Liver (tissue), 9 donors: ENCODE data around the gene DEDD. TPM values are rescaled to one million over a fixed set of nuclear protein-coding genes. Genes with fewer than 3 reads are reported as not detected.
"Not testable (repeated sequence)": the region's sequence is repeated elsewhere in the genome, so short reads cannot be mapped to it uniquely, and the experiment has no call there.

ENCODE experiments used
- DNase-seq: peaks from one replicate; pipeline ENCODE4 v3.0.0-alpha.2; 2017; ENCODE audit warnings: low spot score
- H3K27ac ChIP-seq, 2 donors: one replicate each; pipeline ENCODE4 v1.7.0; 2013; ENCODE audit warnings: inconsistent platforms in 2 of 2, low read length in 2 of 2, control low read depth in 1 of 2, low read depth in 1 of 2, mild to moderate bottlenecking in 1 of 2
- H3K27me3 ChIP-seq, 4 donors: one replicate each; pipeline versions ENCODE4 v1.6.1 to v1.7.0; 2013; ENCODE audit warnings: low read length in 3 of 4, inconsistent platforms in 1 of 4, mild to moderate bottlenecking in 1 of 4, moderate library complexity in 1 of 4; ENCODE audit not compliant: control insufficient read depth in 4 of 4, insufficient read depth in 4 of 4
- H3K36me3 ChIP-seq, 4 donors: one replicate each; pipeline versions ENCODE4 v1.6.1 to v1.7.0; 2013; ENCODE audit warnings: low read length in 3 of 4, mild to moderate bottlenecking in 3 of 4, low read depth in 1 of 4, moderate library complexity in 1 of 4; ENCODE audit not compliant: control insufficient read depth in 4 of 4, insufficient read depth in 3 of 4
- H3K4me1 ChIP-seq, 4 donors: one replicate each; pipeline versions ENCODE4 v1.6.1 to v1.7.0; 2013; ENCODE audit warnings: low read length in 3 of 4, mild to moderate bottlenecking in 3 of 4, moderate library complexity in 1 of 4; ENCODE audit not compliant: control insufficient read depth in 4 of 4, insufficient read depth in 4 of 4
- H3K4me3 ChIP-seq, 3 donors: one replicate each; pipeline versions ENCODE4 v1.6.1 to v1.7.0; 2013; ENCODE audit warnings: low read length in 3 of 3, control low read depth in 1 of 3, low read depth in 1 of 3, mild to moderate bottlenecking in 1 of 3
- H3K9ac ChIP-seq, 2 donors: one replicate each; pipeline ENCODE4 v1.7.0; 2013; ENCODE audit warnings: low read length in 2 of 2, mild to moderate bottlenecking in 2 of 2, moderate library complexity in 2 of 2, control low read depth in 1 of 2, low read depth in 1 of 2
- H3K9me3 ChIP-seq, 4 donors: one replicate each; pipeline versions ENCODE4 v1.6.1 to v1.7.0; 2013; ENCODE audit warnings: low read length in 3 of 4; ENCODE audit not compliant: control insufficient read depth in 4 of 4
- FOXA1 ChIP-seq: IDR thresholded peaks from 2 replicates; pipeline ENCODE4 v1.6.1; 2016; ENCODE audit warnings: antibody characterized with exemption
- FOXA2 ChIP-seq: IDR thresholded peaks from 2 replicates; pipeline ENCODE4 v1.6.1; 2016; ENCODE audit warnings: antibody characterized with exemption
- HNF4G ChIP-seq: IDR thresholded peaks from 2 replicates; pipeline ENCODE4 v1.6.1; 2016; ENCODE audit warnings: antibody characterized with exemption
- JUND ChIP-seq, 2 donors: IDR thresholded peaks; 2 replicates each; pipeline ENCODE4 v1.6.1; 2016; ENCODE audit warnings: antibody characterized with exemption in 2 of 2
- NR2F2 ChIP-seq: IDR thresholded peaks from 2 replicates; pipeline ENCODE4 v1.6.1; 2016; ENCODE audit warnings: antibody characterized with exemption
- RXRA ChIP-seq, 2 donors: IDR thresholded peaks; 2 replicates each; pipeline ENCODE4 v1.6.1; 2017 to 2018; ENCODE audit warnings: antibody characterized with exemption in 2 of 2, mild to moderate bottlenecking in 1 of 2
- SP1 ChIP-seq: IDR thresholded peaks from 2 replicates; pipeline ENCODE4 v1.6.1; 2018; ENCODE audit warnings: antibody characterized with exemption, mild to moderate bottlenecking
- TAF1 ChIP-seq: conservative IDR thresholded peaks from 2 replicates; pipeline ENCODE4 v1.6.1; 2016; ENCODE audit warnings: antibody characterized with exemption, mild to moderate bottlenecking
- YY1 ChIP-seq: IDR thresholded peaks from 2 replicates; pipeline ENCODE4 v1.6.1; 2016; ENCODE audit warnings: antibody characterized with exemption, mild to moderate bottlenecking
- WGBS: extraction: QIAGEN DNeasy Blood & Tissue Kit; methylation state at CpG from one replicate; pipeline ENCODE4 v1.1.7; 2013; 5-methylcytosine and 5-hydroxymethylcytosine counted together
- polyA plus RNA-seq, 2 donors: library from polyadenylated mRNA; stranded (reverse) in 1 of 2; unstranded in 1 of 2; fragments of 200-250 nt in 1 of 2; fragments of >200 nt in 1 of 2; fragmentation: Nextera tagmentation in 1 of 2; extraction: Ambion mirVana in 1 of 2; gene quantifications; one replicate each; pipeline versions ENCODE4 v1.2.1 to v1.2.3, GENCODE V29; 2013 to 2015
- total RNA-seq, 2 donors: library from RNA; depleted of rRNA; stranded (reverse); fragments of >200 nt; gene quantifications; one replicate each; pipeline ENCODE4 v1.2.3, GENCODE V29; 2014
- TF ChIP-seq, protein P1 (sequence below): IDR thresholded peaks from 2 replicates; pipeline ENCODE4 v1.6.1; 2016; ENCODE audit warnings: antibody characterized with exemption
- TF ChIP-seq, protein P2 (sequence below): IDR thresholded peaks from 2 replicates; pipeline ENCODE4 v1.6.1; 2016; ENCODE audit warnings: antibody characterized with exemption
- TF ChIP-seq, protein P3 (sequence below): IDR thresholded peaks from 2 replicates; pipeline ENCODE4 v1.6.1; 2016; ENCODE audit warnings: antibody characterized with exemption, mild to moderate bottlenecking
- TF ChIP-seq, protein P4 (sequence below): fragments of 150-350 bp; IDR thresholded peaks from 2 replicates; pipeline ENCODE4 v1.5.1; 2017; ENCODE audit warnings: improper control_type of control experiment, low read depth, low read length; ENCODE audit not compliant: missing input control
- donor health status: healthy.
- donor health status: healthy.
- donor health status: healthy.
- donor health status: healthy.
- donor health status: healthy.

DEDD gene
- total and polyA plus RNA-seq, 4 donors: 13.8 to 17.7 (median 16.0) TPM

DNA sequence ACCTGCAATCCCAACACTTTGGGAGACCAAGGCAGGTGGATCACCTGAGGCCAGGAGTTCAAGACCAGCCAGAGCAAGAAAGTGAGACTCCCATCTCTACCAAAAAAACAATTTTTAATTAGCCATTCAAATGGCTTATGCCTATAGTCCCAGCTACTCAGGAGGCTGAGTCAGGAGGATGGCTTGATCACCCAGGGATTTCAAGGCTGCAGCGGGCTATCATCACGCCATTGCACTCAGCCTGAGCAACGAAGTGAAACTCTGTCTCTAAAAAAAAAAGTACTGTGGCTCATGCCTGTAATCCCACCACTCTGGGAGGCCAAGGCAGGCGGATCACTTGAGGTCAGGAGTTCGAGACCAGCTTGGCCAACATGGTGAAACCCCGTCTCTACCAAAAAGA is 16.5 kb downstream of the DEDD start:
- not testable (repeated sequence) for DNase-seq, H3K27me3 ChIP-seq, H3K9ac ChIP-seq, H3K9me3 ChIP-seq, H3K27ac ChIP-seq, H3K4me3 ChIP-seq
- Histone ChIP-seq H3K36me3 (peaks cover 5 to 11% (median 6%) of the 10 kb centered on the region in 4 donors), H3K4me1 (peaks cover 12 to 50% (median 38%) of the 10 kb centered on the region in 4 donors)
- 93% methylated on average over 6 of the region's 6 CpGs for WGBS

DNA sequence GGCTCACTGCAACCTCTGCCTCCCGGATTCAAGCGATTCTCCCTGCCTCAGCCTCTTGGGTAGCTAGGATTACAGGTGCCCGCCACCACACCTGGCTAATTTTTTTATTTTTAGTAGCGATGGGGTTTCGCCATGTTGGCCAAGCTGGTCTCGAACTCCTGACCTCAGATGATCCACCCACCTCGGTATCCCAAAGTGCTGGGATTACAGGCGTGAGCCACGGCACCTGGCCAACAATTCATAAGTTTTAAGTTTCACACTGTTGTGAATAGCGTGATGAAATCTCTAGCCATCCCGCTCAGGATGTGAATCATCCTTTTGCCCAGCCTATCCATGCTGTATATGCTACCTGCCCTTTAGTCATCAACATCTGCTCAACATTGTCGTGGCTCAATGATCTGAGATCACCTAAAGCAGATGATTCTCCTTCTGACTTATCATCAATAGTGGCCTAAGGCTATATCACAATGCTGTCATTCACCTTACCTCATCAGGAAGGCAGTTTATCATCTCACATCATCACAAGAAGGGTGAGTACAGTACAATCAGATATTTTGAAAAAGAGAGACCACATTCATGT is 17.2 kb downstream of the DEDD start:
- H3K4me1 ChIP-seq: peaks cover 12 to 47% (median 38%) of the 10 kb centered on the region in 4 donors
- WGBS: 83% methylated on average over 12 of the region's 12 CpGs
- peak overlapping the region in 1 of 2 donors; percentile 12 for H3K27ac ChIP-seq
- H3K36me3 ChIP-seq: peaks cover 0 to 4% (median under 1%) of the 10 kb centered on the region in 4 donors
- no peaks in the 10 kb centered on the region for H3K27me3 ChIP-seq
- H3K9ac ChIP-seq: no peak overlapping the region
- TF ChIP-seq FOXA2: no peak
- TF ChIP-seq, protein P1, sequence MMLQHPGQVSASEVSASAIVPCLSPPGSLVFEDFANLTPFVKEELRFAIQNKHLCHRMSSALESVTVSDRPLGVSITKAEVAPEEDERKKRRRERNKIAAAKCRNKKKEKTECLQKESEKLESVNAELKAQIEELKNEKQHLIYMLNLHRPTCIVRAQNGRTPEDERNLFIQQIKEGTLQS: no peak
- TF ChIP-seq YY1: no peak
- TF ChIP-seq JUND (IDR thresholded peaks at IDR 0.05): no peak
- TF ChIP-seq, protein P2, sequence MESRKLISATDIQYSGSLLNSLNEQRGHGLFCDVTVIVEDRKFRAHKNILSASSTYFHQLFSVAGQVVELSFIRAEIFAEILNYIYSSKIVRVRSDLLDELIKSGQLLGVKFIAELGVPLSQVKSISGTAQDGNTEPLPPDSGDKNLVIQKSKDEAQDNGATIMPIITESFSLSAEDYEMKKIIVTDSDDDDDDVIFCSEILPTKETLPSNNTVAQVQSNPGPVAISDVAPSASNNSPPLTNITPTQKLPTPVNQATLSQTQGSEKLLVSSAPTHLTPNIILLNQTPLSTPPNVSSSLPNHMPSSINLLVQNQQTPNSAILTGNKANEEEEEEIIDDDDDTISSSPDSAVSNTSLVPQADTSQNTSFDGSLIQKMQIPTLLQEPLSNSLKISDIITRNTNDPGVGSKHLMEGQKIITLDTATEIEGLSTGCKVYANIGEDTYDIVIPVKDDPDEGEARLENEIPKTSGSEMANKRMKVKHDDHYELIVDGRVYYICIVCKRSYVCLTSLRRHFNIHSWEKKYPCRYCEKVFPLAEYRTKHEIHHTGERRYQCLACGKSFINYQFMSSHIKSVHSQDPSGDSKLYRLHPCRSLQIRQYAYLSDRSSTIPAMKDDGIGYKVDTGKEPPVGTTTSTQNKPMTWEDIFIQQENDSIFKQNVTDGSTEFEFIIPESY: no peak
- TF ChIP-seq SP1: no peak
- TF ChIP-seq RXRA (IDR thresholded peaks at IDR 0.05): no peak
- no peak for TF ChIP-seq TAF1
- TF ChIP-seq, protein P3, sequence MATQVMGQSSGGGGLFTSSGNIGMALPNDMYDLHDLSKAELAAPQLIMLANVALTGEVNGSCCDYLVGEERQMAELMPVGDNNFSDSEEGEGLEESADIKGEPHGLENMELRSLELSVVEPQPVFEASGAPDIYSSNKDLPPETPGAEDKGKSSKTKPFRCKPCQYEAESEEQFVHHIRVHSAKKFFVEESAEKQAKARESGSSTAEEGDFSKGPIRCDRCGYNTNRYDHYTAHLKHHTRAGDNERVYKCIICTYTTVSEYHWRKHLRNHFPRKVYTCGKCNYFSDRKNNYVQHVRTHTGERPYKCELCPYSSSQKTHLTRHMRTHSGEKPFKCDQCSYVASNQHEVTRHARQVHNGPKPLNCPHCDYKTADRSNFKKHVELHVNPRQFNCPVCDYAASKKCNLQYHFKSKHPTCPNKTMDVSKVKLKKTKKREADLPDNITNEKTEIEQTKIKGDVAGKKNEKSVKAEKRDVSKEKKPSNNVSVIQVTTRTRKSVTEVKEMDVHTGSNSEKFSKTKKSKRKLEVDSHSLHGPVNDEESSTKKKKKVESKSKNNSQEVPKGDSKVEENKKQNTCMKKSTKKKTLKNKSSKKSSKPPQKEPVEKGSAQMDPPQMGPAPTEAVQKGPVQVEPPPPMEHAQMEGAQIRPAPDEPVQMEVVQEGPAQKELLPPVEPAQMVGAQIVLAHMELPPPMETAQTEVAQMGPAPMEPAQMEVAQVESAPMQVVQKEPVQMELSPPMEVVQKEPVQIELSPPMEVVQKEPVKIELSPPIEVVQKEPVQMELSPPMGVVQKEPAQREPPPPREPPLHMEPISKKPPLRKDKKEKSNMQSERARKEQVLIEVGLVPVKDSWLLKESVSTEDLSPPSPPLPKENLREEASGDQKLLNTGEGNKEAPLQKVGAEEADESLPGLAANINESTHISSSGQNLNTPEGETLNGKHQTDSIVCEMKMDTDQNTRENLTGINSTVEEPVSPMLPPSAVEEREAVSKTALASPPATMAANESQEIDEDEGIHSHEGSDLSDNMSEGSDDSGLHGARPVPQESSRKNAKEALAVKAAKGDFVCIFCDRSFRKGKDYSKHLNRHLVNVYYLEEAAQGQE: no peak
- no peak for TF ChIP-seq FOXA1
- no peak for DNase-seq
- H3K4me3 ChIP-seq: no peak overlapping the region
- no peaks in the 10 kb centered on the region for H3K9me3 ChIP-seq

DNA sequence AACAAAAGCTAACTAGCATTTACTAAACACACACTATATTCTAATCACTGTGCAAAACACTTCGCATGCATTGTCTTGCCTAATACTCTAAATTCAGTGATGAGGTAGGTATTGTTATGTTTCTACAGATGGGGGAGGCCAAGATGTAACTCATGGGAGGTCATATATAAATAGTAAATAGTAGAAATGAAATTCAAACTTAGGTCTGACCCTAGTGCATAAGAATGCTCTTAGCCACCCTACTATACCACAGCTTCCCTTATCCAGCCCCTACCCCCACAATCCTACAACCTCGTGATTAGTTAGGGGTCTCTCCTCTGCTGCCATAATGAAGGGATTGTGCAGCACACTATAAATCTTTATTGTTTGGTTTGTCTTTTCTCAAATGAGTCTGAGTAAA is 17.9 kb downstream of the DEDD start:
- no peaks in the 10 kb centered on the region for H3K36me3 ChIP-seq
- H3K4me1 ChIP-seq: peaks cover 12 to 41% (median 33%) of the 10 kb centered on the region in 4 donors
- no peaks in the 10 kb centered on the region for H3K9me3 ChIP-seq
- no peak for DNase-seq
- WGBS: 85% methylated on average over 2 of the region's 2 CpGs
- H3K4me3 ChIP-seq: no peak overlapping the region
- TF ChIP-seq, protein P4, sequence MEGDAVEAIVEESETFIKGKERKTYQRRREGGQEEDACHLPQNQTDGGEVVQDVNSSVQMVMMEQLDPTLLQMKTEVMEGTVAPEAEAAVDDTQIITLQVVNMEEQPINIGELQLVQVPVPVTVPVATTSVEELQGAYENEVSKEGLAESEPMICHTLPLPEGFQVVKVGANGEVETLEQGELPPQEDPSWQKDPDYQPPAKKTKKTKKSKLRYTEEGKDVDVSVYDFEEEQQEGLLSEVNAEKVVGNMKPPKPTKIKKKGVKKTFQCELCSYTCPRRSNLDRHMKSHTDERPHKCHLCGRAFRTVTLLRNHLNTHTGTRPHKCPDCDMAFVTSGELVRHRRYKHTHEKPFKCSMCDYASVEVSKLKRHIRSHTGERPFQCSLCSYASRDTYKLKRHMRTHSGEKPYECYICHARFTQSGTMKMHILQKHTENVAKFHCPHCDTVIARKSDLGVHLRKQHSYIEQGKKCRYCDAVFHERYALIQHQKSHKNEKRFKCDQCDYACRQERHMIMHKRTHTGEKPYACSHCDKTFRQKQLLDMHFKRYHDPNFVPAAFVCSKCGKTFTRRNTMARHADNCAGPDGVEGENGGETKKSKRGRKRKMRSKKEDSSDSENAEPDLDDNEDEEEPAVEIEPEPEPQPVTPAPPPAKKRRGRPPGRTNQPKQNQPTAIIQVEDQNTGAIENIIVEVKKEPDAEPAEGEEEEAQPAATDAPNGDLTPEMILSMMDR: no peak
- no peak for TF ChIP-seq TAF1
- TF ChIP-seq, protein P1: no peak
- no peak for TF ChIP-seq RXRA (IDR thresholded peaks at IDR 0.05)
- TF ChIP-seq NR2F2: no peak
- no peak for TF ChIP-seq SP1
- TF ChIP-seq YY1: no peak
- TF ChIP-seq HNF4G: no peak
- TF ChIP-seq FOXA2: no peak
- H3K27me3 ChIP-seq: no peaks in the 10 kb centered on the region
- no peak overlapping the region for H3K9ac ChIP-seq
- H3K27ac ChIP-seq: no peak overlapping the region
